DND-41 (cell line): ENCODE results near the gene KCNT1.

Experiments
- CTCF ChIP-seq: IDR thresholded peaks from 2 replicates; pipeline ENCODE4 v1.5.1; 2012; ENCODE audit warnings: borderline replicate concordance, low read length, moderate library complexity, mild to moderate bottlenecking; ENCODE audit not compliant: poor library complexity, severe bottlenecking; ENCODE audit errors: extremely low read depth
- EZH2 ChIP-seq: IDR thresholded peaks from 3 replicates; pipeline ENCODE4 v1.6.1; 2012; ENCODE audit warnings: borderline replicate concordance, low read depth, mild to moderate bottlenecking, moderate library complexity, low read length, inconsistent platforms; ENCODE audit not compliant: severe bottlenecking

- no peak for TF ChIP-seq CTCF
- TF ChIP-seq EZH2: no peak
Observed at GRCh38 chr9:135809166-135809565, 107.2 kb downstream of the KCNT1 start.
